Mucosa of descending colon (tissue), 3 donors: ENCODE data around the gene SCUBE1. TPM values are rescaled to one million over a fixed set of nuclear protein-coding genes. Genes with fewer than 3 reads are reported as not detected.

Experiments used
- ATAC-seq: fragments of 200-7000 bp; cut with Tn5 transposase; one replicate; pipeline ENCODE4 v1.9.1; 2020; ENCODE audit warnings: mild to moderate bottlenecking, moderate library complexity
- DNase-seq, 3 donors: peaks; one replicate each; pipeline ENCODE4 v3.0.0-alpha.2; 2020
- H3K36me3 ChIP-seq: fragments of 200-600 bp; one replicate; pipeline ENCODE4 v1.8.0; 2021; ENCODE audit warnings: low read depth, mild to moderate bottlenecking
- H3K4me1 ChIP-seq: fragments of 200-600 bp; one replicate; pipeline ENCODE4 v1.8.0; 2021; ENCODE audit warnings: low read depth, mild to moderate bottlenecking
- H3K4me3 ChIP-seq: fragments of 200-600 bp; one replicate; pipeline ENCODE4 v1.8.0; 2021; ENCODE audit warnings: mild to moderate bottlenecking
- H3K9me3 ChIP-seq: fragments of 200-600 bp; one replicate; pipeline ENCODE4 v1.8.0; 2021; ENCODE audit warnings: mild to moderate bottlenecking
- intact Hi-C, 2 donors: fragments of 100-400 bp; cut with DNase I in 1 of 2; cut with micrococcal nuclease in 1 of 2; formaldehyde crosslinking; loops; one replicate each; pipeline versions ENCODE4 v1.11.0 to v1.11.1; 2022; cut with DNase I, micrococcal nuclease
- total RNA-seq, 3 donors: library from RNA; stranded (reverse); fragmentation: NEBNext Ultra II Directional in 2 of 3; extraction: Animal tissue kit (Norgen Biotek cat#: 25700) in 2 of 3; gene quantifications; one replicate each; pipeline versions ENCODE4 v1.2.1 to v1.2.4, GENCODE V29; 2021 to 2023
- TF ChIP-seq, protein P1 (sequence below): fragments of 200-600 bp; IDR thresholded peaks from one replicate; pipeline ENCODE4 v1.8.0; 2022; ENCODE audit warnings: antibody characterized with exemption, mild to moderate bottlenecking
- donor health status: DM: no; HTN: no; CAD: no; lungs with moderate emphysema.
- donor health status: DM: no; HTN: no; CAD: no.
- donor health status: DM: no; HTN: yes; CAD: no.

Gene SCUBE1
- total RNA-seq, 3 donors from 2014 or later: 3.8 to 20.9 (median 4.7) TPM

DNA sequence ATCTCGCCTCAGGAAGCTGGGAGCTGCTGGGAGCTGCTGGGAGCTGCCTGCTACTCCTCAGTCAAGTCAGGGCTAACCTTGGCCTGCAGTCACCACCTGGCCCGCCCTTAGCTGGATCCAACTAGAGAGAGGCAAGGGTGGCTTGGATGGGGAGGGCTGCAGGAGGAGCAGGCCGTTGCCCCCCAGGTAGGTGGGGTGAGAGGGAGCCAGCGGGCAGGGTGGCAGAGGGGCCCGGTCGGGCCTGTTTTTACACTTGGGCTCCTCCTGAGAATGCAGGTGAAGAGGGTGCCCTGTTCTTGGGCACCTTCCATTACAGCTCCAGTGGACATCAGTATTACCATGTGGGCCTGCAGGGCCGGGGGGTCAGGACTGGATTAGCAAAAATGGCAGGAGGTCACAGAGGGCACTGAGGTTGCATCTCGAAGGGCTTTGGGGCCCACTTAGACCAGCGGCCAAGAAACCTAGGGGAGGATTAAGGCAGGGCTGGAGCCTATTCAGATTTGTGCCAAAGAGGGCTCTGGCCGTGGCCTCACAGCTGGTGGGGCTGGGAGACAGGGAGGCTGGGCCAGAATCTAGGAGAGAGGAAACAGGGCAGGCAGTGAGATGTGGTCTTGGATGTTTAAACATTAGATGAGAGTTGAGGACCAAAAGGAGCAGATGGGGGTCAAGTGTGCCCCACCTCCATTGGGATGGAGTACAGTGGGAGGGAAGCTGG is 95.5 kb downstream of the SCUBE1 start:
- ATAC-seq (no peak), DNase-seq (no peak)
- intact Hi-C loops: no loop called here
- no peaks in the 10 kb centered on the region for H3K36me3 ChIP-seq
- no peak overlapping the region for H3K4me3 ChIP-seq
- H3K4me1 ChIP-seq: no peaks in the 10 kb centered on the region
- TF ChIP-seq, protein P1, sequence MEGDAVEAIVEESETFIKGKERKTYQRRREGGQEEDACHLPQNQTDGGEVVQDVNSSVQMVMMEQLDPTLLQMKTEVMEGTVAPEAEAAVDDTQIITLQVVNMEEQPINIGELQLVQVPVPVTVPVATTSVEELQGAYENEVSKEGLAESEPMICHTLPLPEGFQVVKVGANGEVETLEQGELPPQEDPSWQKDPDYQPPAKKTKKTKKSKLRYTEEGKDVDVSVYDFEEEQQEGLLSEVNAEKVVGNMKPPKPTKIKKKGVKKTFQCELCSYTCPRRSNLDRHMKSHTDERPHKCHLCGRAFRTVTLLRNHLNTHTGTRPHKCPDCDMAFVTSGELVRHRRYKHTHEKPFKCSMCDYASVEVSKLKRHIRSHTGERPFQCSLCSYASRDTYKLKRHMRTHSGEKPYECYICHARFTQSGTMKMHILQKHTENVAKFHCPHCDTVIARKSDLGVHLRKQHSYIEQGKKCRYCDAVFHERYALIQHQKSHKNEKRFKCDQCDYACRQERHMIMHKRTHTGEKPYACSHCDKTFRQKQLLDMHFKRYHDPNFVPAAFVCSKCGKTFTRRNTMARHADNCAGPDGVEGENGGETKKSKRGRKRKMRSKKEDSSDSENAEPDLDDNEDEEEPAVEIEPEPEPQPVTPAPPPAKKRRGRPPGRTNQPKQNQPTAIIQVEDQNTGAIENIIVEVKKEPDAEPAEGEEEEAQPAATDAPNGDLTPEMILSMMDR: no peak
- no peaks in the 10 kb centered on the region for H3K9me3 ChIP-seq

DNA sequence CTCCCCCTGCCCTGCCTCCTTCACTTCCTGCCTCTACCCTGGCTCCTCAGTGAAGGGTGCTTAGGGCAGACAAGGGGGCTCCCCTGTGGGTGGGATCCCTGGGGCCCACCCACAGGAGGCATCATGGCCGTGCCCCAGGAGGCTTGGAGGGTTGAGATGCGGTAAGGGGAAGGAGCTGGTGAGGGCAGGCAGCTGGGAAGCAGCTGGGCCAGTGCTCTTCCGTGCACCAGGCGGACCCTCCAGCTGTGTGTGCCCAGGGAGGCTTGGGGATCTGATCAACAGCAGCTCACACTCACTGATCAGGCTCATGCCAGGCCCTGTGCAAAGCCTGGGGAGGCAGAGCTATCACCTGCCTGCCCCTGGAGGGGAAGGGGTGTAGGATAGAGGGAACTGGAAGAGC is 97.0 kb downstream of the SCUBE1 start:
- intact Hi-C loops: no loop called here
- no peak for ATAC-seq

DNA sequence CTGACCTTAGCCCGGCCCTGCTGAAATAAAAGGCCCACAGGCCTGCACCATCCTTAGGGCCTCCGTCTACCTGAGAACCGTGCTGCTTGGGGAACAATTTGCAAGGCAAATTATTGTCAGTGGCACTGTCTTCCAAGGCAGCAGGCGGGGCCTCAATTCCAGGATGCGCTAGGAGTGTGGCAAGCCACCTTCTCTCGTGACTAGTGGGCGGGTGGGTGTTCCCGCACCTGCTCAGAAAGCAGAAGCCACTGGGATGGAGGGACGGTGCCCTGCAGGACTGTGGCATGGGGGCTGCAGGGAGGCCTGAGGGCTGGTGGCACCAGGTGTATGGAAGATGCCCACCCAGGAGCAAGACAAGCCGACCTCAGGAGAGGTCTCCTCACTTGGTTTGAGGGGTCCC is 97.5 kb downstream of the SCUBE1 start:
- DNase-seq: no peak
- TF ChIP-seq, protein P1: no peak
- intact Hi-C loops: no loop called here
- H3K36me3 ChIP-seq: no peaks in the 10 kb centered on the region
- no peak overlapping the region for H3K4me3 ChIP-seq
- no peaks in the 10 kb centered on the region for H3K9me3 ChIP-seq
- ATAC-seq: no peak
- no peaks in the 10 kb centered on the region for H3K4me1 ChIP-seq

More for the DNA sequence above, 97.0 kb downstream of the SCUBE1 start:
- no peaks in the 10 kb centered on the region for H3K4me1 ChIP-seq
- H3K4me3 ChIP-seq: no peak overlapping the region
- H3K9me3 ChIP-seq: no peaks in the 10 kb centered on the region
- no peak for DNase-seq
- TF ChIP-seq, protein P1: no peak
- no peaks in the 10 kb centered on the region for H3K36me3 ChIP-seq

DNA sequence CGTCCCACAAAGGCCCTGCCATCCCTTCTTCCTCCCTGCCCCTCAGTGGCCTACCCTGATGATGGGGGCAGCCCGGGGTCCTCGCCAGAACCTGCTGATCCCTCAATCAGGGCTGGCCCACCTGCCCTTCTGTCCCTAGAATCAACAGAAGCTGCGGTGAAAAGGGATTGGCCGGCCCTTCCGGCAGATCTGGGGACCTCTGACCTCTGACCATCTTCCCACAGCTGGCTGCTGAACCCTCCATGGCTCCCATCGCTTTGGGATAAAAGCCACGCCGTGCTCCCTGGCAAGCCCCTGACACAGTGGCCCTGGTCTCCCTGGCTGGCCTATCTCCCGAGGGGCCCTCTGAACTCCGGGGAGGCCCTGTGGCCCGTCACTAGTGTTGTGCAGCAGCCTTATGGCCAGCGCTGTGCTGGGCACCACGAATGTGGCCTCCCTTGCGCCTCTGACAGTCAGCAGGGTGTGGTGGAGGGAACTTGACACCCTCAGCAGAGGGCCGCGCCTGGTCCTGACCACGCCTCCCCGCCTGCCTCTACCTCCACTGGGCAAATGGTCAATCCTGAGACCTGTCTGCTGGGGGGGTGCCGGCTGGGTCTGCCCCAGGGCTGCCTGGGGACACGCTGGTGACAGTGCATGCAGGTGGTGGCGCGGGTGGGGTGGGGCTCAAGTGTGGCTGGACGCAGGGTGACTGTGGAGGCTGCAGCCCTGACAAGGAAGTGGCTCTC is 98.2 kb downstream of the SCUBE1 start:
- Histone ChIP-seq H3K36me3 (no peaks in the 10 kb centered on the region), H3K4me3 (no peak overlapping the region), H3K4me1 (no peaks in the 10 kb centered on the region), H3K9me3 (no peaks in the 10 kb centered on the region)
- intact Hi-C loops: no loop called here
- no peak for ATAC-seq
- no peak for DNase-seq
- TF ChIP-seq, protein P1: no peak

DNA sequence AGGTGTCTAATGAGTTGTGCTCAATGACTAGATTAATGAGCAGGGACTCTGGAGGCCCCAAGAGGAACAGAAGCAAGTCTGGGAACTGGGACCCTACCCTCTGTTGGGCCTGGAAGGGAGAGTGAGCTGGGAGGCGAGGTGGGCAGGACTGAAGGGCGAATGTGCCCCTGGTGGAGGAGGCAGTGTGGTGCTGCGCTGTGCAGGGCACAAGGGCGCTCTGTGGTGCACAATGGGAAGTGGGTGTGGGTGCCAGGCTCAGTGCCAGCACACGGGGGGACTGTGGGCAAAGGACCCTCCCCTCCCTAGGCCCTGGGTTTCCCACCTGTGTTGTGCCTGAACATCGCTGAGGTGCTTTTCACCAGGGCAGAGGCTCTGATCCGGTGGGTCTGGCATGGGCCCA is 98.8 kb downstream of the SCUBE1 start:
- no peaks in the 10 kb centered on the region for H3K36me3 ChIP-seq
- DNase-seq (no peak), ATAC-seq (no peak)
- intact Hi-C loops: no loop called here
- H3K4me3 ChIP-seq: no peak overlapping the region
- H3K9me3 ChIP-seq: no peaks in the 10 kb centered on the region
- no peaks in the 10 kb centered on the region for H3K4me1 ChIP-seq
- TF ChIP-seq, protein P1: no peak
